Heart left ventricle (tissue), 16 donors: ENCODE results near the gene CLNK. TPM values are rescaled to one million over a fixed set of nuclear protein-coding genes. Genes with fewer than 3 reads are reported as not detected.

Experiments used
- ATAC-seq, 4 donors: fragments of 200-7000 bp; cut with Tn5 transposase; one replicate each; pipeline ENCODE4 v1.9.1; 2020 to 2022; ENCODE audit warnings: moderate library complexity in 4 of 4, mild to moderate bottlenecking in 3 of 4, moderate number of reproducible peaks in 1 of 4
- DNase-seq, 5 donors: peaks; one replicate each; pipeline ENCODE4 v3.0.0-alpha.2; 2020
- H3K27ac ChIP-seq, 12 donors: fragments of 200-600 bp; sonication (generic) in 4 of 12; one replicate each; pipeline versions ENCODE4 v1.5.0 to v1.8.0; 2016 to 2022; ENCODE audit warnings: mild to moderate bottlenecking in 2 of 12
- H3K27me3 ChIP-seq, 9 donors: fragments of 200-600 bp; sonication (generic) in 2 of 9; one replicate each; pipeline versions ENCODE4 v1.5.1 to v1.8.0; 2016 to 2022; ENCODE audit warnings: mild to moderate bottlenecking in 3 of 9
- H3K36me3 ChIP-seq, 9 donors: fragments of 200-600 bp; sonication (generic) in 2 of 9; one replicate each; pipeline versions ENCODE4 v1.5.0 to v1.8.0; 2018 to 2022; ENCODE audit warnings: mild to moderate bottlenecking in 2 of 9
- H3K4me1 ChIP-seq, 12 donors: fragments of 200-600 bp; sonication (generic) in 4 of 12; one replicate each; pipeline versions ENCODE4 v1.5.0 to v1.8.0; 2016 to 2022; ENCODE audit warnings: mild to moderate bottlenecking in 3 of 12
- H3K4me3 ChIP-seq, 12 donors: fragments of 200-600 bp; sonication (generic) in 4 of 12; one replicate each; pipeline versions ENCODE4 v1.5.0 to v1.8.0; 2017 to 2022; ENCODE audit warnings: mild to moderate bottlenecking in 9 of 12, moderate library complexity in 4 of 12
- H3K9me3 ChIP-seq, 12 donors: fragments of 200-600 bp; sonication (generic) in 4 of 12; one replicate each; pipeline versions ENCODE4 v1.5.0 to v1.8.0; 2016 to 2022; ENCODE audit warnings: mild to moderate bottlenecking in 1 of 12
- CTCF ChIP-seq, 12 donors: fragments of 200-600 bp; sonication (generic) in 4 of 12; IDR thresholded peaks; one replicate each; pipeline versions ENCODE4 v1.5.0 to v1.8.0; 2018 to 2022; ENCODE audit warnings: antibody characterized with exemption in 12 of 12, mild to moderate bottlenecking in 5 of 12
- POLR2A ChIP-seq, 2 donors: fragments of 450-650 bp; IDR thresholded peaks; one replicate each; pipeline ENCODE4 v1.6.1; 2017; ENCODE audit warnings: antibody characterized with exemption in 2 of 2, mild to moderate bottlenecking in 2 of 2, moderate library complexity in 2 of 2
- WGBS, 4 donors: extraction: QIAGEN DNeasy Blood & Tissue Kit in 2 of 4; methylation state at CpG; one replicate each; pipeline versions ENCODE4 v1.1.5 to v1.1.7; 2013 to 2018; 5-methylcytosine and 5-hydroxymethylcytosine counted together
- intact Hi-C, 10 donors: fragments of 100-400 bp; cut with DNase I; formaldehyde crosslinking; loops; one replicate each; pipeline versions ENCODE4 v1.11.1 to v1.14.2; 2022
- polyA plus RNA-seq, 2 donors: library from polyadenylated mRNA; stranded (reverse); fragments of 200-250 nt; gene quantifications; one replicate each; pipeline ENCODE4 v1.2.3, GENCODE V29; 2013
- total RNA-seq, 9 donors: library from RNA; depleted of rRNA in 2 of 9; stranded (reverse); fragments of >200 nt in 2 of 9; fragmentation: NEBNext Ultra II Directional in 3 of 9; extraction: Animal tissue kit (Norgen Biotek cat#: 25700) in 3 of 9; gene quantifications; one replicate each; pipeline versions ENCODE4 v1.1.0 to v1.2.4, GENCODE V29; 2016 to 2023
- donor health status: ischemic (EF 13 %, LVEDD 7.1; RV severe dilation, severe dysfunction).
- donor health status: healthy with polysubstance abuse.
- donor health status: DM: no; HTN: yes; CAD: no.
- donor health status: DM: no; HTN: no; CAD: no.
- donor health status: ischemic (EF 25% LVEDD 6.9; RV normal size, moderate dysfunction).
- donor health status: ischemic (EF 25% LVEDD 5.7; RV mildly dilated, moderate dysfunction).
- donor health status: healthy.
- donor health status: DM: yes; HTN: yes; CAD: no.
- donor health status: ischemic (EF 35%, LVEDD 5.7; RV mildly dilated, moderate dysfunction).
- donor health status: nonischemic (EF 11% LVEDD 7.7; RV severe dilation, severe dysfunction).
- donor health status: DM: yes; HTN: yes; CAD: no.
- donor health status: PGD.
- donor health status: ischemic (EF 29% LVEDD 5.4; RV normal size, mild dysfunction).
- donor health status: nonischemic (EF 23%, LVEDD 6.1; RV moderate dilation, normal function).

CLNK gene
- total and polyA plus RNA-seq, 11 donors, result 0.01 to 0.16 (median 0.11) TPM; not detected in 8

- H3K9me3 ChIP-seq, result no peaks in the 10 kb centered on the region
- H3K27ac ChIP-seq, result peak overlapping the region in 3 of 12 donors; percentile 0 to 47 (median 46)
- H3K27me3 ChIP-seq, result no peaks in the 10 kb centered on the region
- intact Hi-C loops, result loop anchor here in 3 of 10 donors (5.0 to 10.0 kb wide), 2 partner anchors 72 to 75 kb away; partner anchors contain the start of gene ZNF518B (in 3 of the 3)
- DNase-seq (no peak), ATAC-seq (peak in 3 of 4 donors; percentile 39 to 73 (median 73))
- TF ChIP-seq POLR2A (IDR thresholded peaks at IDR 0.05) (no peak), CTCF (IDR thresholded peaks at IDR 0.05) (no peak)
- no peak overlapping the region for H3K4me3 ChIP-seq
- no peaks in the 10 kb centered on the region for H3K36me3 ChIP-seq
- 49 to 56% (median 53%) methylated on average over 2 of the region's 2 CpGs for WGBS, 4 donors
- peaks cover 0 to 23% (median 3%) of the 10 kb centered on the region in 12 donors for H3K4me1 ChIP-seq
Measured at GRCh38 chr4:10529291-10530136, 155.1 kb downstream of the CLNK start.

- intact Hi-C loops, result loop anchor here in 2 of 10 donors (5.0 to 10.0 kb wide), 2 partner anchors 70 to 73 kb away; partner anchors contain the start of gene ZNF518B (in 2 of the 2)
Measured at GRCh38 chr4:10527438-10527837, 157.1 kb downstream of the CLNK start.

GRCh38 chr4:10526429-10527222 lies 157.9 kb downstream of the CLNK start:
- no peaks in the 10 kb centered on the region for H3K27me3 ChIP-seq
- no peak for DNase-seq
- no peak overlapping the region for H3K4me3 ChIP-seq
- no peaks in the 10 kb centered on the region for H3K36me3 ChIP-seq
- H3K9me3 ChIP-seq, result no peaks in the 10 kb centered on the region
- WGBS, 4 donors, result 78 to 84% (median 81%) methylated on average over 12 of the region's 12 CpGs
- intact Hi-C loops, result loop anchor here in 2 of 10 donors (5.0 to 10.0 kb wide), 2 partner anchors 69 to 72 kb away; partner anchors contain the start of gene ZNF518B (in 2 of the 2)
- no peak overlapping the region for H3K27ac ChIP-seq
- ATAC-seq, result no peak
- H3K4me1 ChIP-seq, result peaks cover 0 to 23% (median 3%) of the 10 kb centered on the region in 12 donors
- TF ChIP-seq CTCF (IDR thresholded peaks at IDR 0.05), result no peak
- no peak for TF ChIP-seq POLR2A (IDR thresholded peaks at IDR 0.05)

More at GRCh38 chr4:10527438-10527837, 157.1 kb downstream of the CLNK start:
- H3K4me1 ChIP-seq, result peaks cover 0 to 23% (median 3%) of the 10 kb centered on the region in 12 donors
- H3K4me3 ChIP-seq, result no peak overlapping the region
- H3K36me3 ChIP-seq, result no peaks in the 10 kb centered on the region
- H3K27ac ChIP-seq, result no peak overlapping the region
- ATAC-seq (no peak), DNase-seq (no peak)
- no peak for TF ChIP-seq POLR2A (IDR thresholded peaks at IDR 0.05)
- TF ChIP-seq CTCF (IDR thresholded peaks at IDR 0.05), result no peak
- H3K27me3 ChIP-seq, result no peaks in the 10 kb centered on the region
- WGBS, 4 donors, result 85 to 92% (median 87%) methylated on average over 3 of the region's 3 CpGs
- no peaks in the 10 kb centered on the region for H3K9me3 ChIP-seq
